T-helper 17 cell (primary cell): Measurements from ENCODE around the gene PRPF6. TPM values are rescaled to one million over a fixed set of nuclear protein-coding genes. Genes with fewer than 3 reads are reported as not detected.

Experiments
- ATAC-seq: fragments of 150-1000 bp; cut with Tn5 transposase; 2 replicates; pipeline ENCODE4 v1.10.0; 2021; ENCODE audit warnings: mild to moderate bottlenecking, moderate library complexity
- DNase-seq, 3 donors: peaks; one replicate each; pipeline versions ENCODE4 v3.0.0 to v3.0.0-alpha.2; 2020 to 2021
- H3K9me3 ChIP-seq: one replicate; pipeline ENCODE4 v1.7.0; 2013; ENCODE audit warnings: low read length, mild to moderate bottlenecking; ENCODE audit not compliant: control insufficient read depth, poor library complexity, severe bottlenecking
- H3K27ac Mint-ChIP-seq: one replicate; pipeline ENCODE4 v1.8.0; 2022; ENCODE audit warnings: mild to moderate bottlenecking, moderate library complexity, mixed read lengths
- H3K27me3 Mint-ChIP-seq: one replicate; pipeline ENCODE4 v1.8.0; 2022; ENCODE audit warnings: mixed read lengths
- H3K36me3 Mint-ChIP-seq: one replicate; pipeline ENCODE4 v1.8.0; 2022; ENCODE audit warnings: low read depth, mixed read lengths
- H3K4me1 Mint-ChIP-seq: one replicate; pipeline ENCODE4 v1.8.0; 2022; ENCODE audit warnings: mild to moderate bottlenecking, mixed read lengths
- H3K4me3 Mint-ChIP-seq: one replicate; pipeline ENCODE4 v1.8.0; 2022; ENCODE audit warnings: mild to moderate bottlenecking, moderate library complexity, mixed read lengths
- total RNA-seq, 4 donors: library from RNA in 2 of 4; stranded (reverse) in 2 of 4; gene quantifications; one replicate each; pipeline ENCODE4 v1.2.3 and lab custom pipeline; 2022 to 2026

PRPF6 gene
- total RNA-seq, 2 donors from 2014 or later: 63.8 to 64.9 TPM

- ATAC-seq: no peak
- peaks cover 36% of the 10 kb centered on the region for H3K4me1 Mint-ChIP-seq
- H3K36me3 Mint-ChIP-seq: no peaks in the 10 kb centered on the region
- no peaks in the 10 kb centered on the region for H3K27me3 Mint-ChIP-seq
- peak overlapping the region; percentile 84 for H3K4me3 Mint-ChIP-seq
- no peaks in the 10 kb centered on the region for H3K9me3 ChIP-seq
- H3K27ac Mint-ChIP-seq: peak overlapping the region; percentile 91
- DNase-seq: no peak
These were observed 56.7 kb downstream of the PRPF6 start for GRCh38 chr20:64037498-64038213.

DNA sequence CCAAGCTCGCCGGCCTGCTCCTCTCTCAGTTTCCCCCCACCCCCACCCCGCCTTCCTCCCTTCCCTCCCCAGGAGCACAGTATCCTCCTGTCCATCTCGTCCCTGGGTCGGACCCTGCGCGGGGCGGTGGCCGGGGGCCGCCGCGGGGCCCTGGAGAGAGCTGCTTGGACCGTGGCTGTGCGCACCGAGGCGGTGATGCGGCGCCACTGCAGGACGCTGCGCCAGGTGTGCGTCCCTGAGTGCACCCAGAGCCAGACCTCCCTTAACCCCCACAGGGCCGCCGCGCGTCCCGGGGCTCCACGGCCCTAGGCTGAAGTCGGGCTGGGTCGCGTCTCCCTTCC, 57.3 kb downstream of the PRPF6 start:
- Mint-ChIP-seq H3K4me3 (peak overlapping the region; percentile 84), H3K27ac (no peak overlapping the region), H3K27me3 (no peaks in the 10 kb centered on the region), H3K36me3 (no peaks in the 10 kb centered on the region), H3K4me1 (peaks cover 36% of the 10 kb centered on the region)
- H3K9me3 ChIP-seq: no peaks in the 10 kb centered on the region
- ATAC-seq: peak; percentile 22
- DNase-seq: no peak

GRCh38 chr20:64038565-64039292, 57.8 kb downstream of the PRPF6 start:
- H3K36me3 Mint-ChIP-seq: no peaks in the 10 kb centered on the region
- DNase-seq (peak; percentile 67 to 73 (median 69)), ATAC-seq (peak; percentile 64)
- H3K27me3 Mint-ChIP-seq: no peaks in the 10 kb centered on the region
- H3K9me3 ChIP-seq: no peaks in the 10 kb centered on the region
- peaks cover 34% of the 10 kb centered on the region for H3K4me1 Mint-ChIP-seq
- peak overlapping the region; percentile 84 for H3K4me3 Mint-ChIP-seq
- peak overlapping the region; percentile 76 for H3K27ac Mint-ChIP-seq

DNA sequence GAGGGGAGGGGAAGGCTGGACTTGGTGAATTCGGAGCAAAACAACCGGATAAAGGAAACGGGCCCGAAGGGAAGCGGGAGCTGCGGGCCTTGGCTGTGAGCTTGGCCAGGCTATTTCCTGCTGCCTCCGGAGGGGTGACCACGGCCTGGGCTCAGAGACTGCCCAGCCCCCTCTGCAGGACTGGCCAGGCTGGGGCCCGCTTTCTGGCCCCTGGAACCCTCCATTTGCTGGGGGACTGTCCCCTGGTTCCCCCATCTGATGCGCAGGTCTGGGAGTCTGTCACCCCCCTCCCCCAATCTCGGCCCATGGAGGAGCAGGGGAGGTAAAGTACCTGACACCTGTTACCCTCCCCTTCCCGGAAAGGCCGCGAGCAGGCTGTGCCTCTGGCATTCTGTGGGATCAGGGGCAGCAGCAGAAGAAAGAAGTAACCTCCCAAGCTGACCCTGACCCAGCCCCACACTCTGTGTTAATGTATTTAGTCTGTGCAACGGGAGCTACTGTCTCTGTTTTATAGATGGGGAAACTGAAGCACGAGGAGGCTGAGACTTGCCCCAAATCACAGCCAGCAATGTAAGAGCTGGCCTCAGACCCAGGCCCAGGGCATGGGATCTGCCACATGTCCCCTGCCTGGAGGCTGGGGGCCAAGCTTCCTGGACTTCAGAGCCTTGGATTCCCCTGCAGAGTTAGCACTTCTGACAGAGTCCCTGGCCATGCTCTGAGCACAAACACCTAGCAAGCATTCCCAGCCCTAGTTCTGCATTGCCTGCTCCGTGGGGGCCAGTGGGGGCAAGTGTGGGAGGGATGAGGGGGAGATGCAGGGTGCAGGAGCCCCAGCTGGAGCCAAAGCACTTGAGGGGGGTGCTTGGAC, 58.6 kb downstream of the PRPF6 start:
- ATAC-seq: no peak
- no peak for DNase-seq
- peak overlapping the region; percentile 76 for H3K27ac Mint-ChIP-seq
- peak overlapping the region; percentile 84 for H3K4me3 Mint-ChIP-seq
- H3K4me1 Mint-ChIP-seq: peaks cover 28% of the 10 kb centered on the region
- H3K27me3 Mint-ChIP-seq: no peaks in the 10 kb centered on the region
- H3K9me3 ChIP-seq: no peaks in the 10 kb centered on the region
- no peaks in the 10 kb centered on the region for H3K36me3 Mint-ChIP-seq

DNA sequence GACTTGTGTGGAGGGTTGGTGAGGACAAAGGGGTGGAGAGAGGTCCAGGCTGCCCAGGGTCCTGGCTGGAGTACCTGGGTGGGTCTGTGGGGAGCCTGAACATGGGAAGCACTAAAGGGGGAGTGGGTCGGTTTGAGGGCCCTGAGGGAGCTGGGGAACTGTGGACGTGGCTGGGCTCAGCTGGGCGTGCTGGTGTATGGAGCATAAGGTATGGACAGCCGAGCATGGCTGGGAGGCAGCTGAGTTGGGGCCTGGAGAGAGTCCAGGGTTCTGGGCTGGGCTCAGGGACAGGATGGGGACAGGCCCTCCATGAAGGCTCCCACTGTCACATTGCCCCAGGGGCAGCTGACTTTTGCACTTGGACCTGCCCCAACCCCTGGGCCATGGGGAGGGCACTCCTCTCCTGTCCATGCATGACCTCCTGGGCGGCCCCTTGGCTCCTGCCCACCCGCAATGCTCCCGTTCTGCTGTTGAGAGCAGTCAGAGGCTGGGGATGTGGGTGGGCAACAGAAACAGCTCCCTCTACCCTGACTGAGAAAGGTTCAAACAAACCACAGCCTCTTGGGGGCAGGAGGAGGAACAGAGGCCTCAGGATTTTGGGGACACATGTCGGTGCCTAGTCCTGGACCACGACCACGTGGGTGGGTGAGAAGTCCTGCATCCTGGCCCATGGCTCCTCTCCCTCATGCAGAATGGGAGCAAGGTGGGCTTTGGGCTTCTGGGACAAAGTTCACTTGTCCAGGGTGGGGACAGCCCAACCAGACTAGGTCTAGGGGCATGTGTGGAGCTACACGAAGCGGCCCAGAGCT, 59.5 kb downstream of the PRPF6 start:
- no peaks in the 10 kb centered on the region for H3K36me3 Mint-ChIP-seq
- DNase-seq (no peak), ATAC-seq (no peak)
- H3K4me1 Mint-ChIP-seq: peaks cover 23% of the 10 kb centered on the region
- peak overlapping the region; percentile 84 for H3K4me3 Mint-ChIP-seq
- H3K27me3 Mint-ChIP-seq: no peaks in the 10 kb centered on the region
- no peaks in the 10 kb centered on the region for H3K9me3 ChIP-seq
- peak overlapping the region; percentile 76 for H3K27ac Mint-ChIP-seq

DNA sequence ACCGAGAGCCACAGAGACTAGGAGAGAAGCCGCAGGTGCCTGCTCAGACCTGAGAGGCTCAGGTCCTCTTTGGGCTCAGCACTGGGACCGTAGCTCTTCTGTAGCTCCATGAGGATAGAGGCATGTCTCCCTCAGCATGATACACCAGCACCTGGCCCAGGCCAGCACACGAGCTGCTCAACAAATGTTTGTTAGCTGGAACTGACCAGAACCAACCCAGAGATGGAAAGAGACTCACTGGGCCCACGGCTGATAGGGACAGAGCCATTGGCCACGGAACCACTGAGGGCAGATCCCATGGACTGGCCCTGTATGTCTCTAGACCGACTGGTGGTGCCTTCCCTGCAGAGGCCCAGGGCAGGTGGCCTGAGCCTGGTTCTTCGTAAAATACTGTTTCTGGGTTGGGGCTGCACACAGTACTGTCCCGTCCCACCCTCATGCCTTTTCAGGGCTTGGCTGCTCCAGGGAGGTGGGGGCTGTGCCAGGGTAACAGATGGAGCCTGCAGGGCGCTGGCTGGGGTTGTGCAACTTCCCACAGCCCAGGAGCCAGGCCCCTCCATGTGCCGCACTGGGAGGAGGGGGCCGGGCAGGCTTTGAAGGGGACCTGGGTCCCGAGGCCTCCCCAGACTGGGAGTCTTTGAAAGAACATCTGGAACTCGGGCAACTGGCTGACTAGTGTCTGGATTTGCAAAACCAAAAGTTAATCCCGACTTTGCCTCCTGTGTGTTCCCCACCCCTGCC, 60.3 kb downstream of the PRPF6 start:
- peaks cover 1% of the 10 kb centered on the region for H3K36me3 Mint-ChIP-seq
- DNase-seq (no peak), ATAC-seq (no peak)
- H3K27me3 Mint-ChIP-seq: peaks cover 5% of the 10 kb centered on the region
- H3K4me1 Mint-ChIP-seq: peaks cover 28% of the 10 kb centered on the region
- H3K9me3 ChIP-seq: no peaks in the 10 kb centered on the region
- peak overlapping the region; percentile 76 for H3K27ac Mint-ChIP-seq
- peak overlapping the region; percentile 87 for H3K4me3 Mint-ChIP-seq

GRCh38 chr20:64041781-64042053, 60.8 kb downstream of the PRPF6 start:
- peak overlapping the region; percentile 65 for H3K27ac Mint-ChIP-seq

GRCh38 chr20:64042054-64042781, 61.3 kb downstream of the PRPF6 start:
- DNase-seq: no peak
- H3K4me1 Mint-ChIP-seq: peaks cover 26% of the 10 kb centered on the region
- ATAC-seq: no peak

More at GRCh38 chr20:64041781-64042053, 60.8 kb downstream of the PRPF6 start:
- Mint-ChIP-seq H3K4me3 (peak overlapping the region; percentile 87), H3K27me3 (peaks cover 10% of the 10 kb centered on the region), H3K4me1 (peaks cover 31% of the 10 kb centered on the region), H3K36me3 (peaks cover 2% of the 10 kb centered on the region)
- ATAC-seq: no peak
- no peak for DNase-seq
- H3K9me3 ChIP-seq: no peaks in the 10 kb centered on the region

GRCh38 chr20:64043768-64044167, 62.8 kb downstream of the PRPF6 start:
- Mint-ChIP-seq H3K4me3 (peak overlapping the region; percentile 58), H3K27ac (peak overlapping the region; percentile 54), H3K36me3 (peaks cover 2% of the 10 kb centered on the region), H3K27me3 (peaks cover 19% of the 10 kb centered on the region), H3K4me1 (peaks cover 22% of the 10 kb centered on the region)
- DNase-seq (no peak), ATAC-seq (no peak)
- H3K9me3 ChIP-seq: no peaks in the 10 kb centered on the region

More at GRCh38 chr20:64042054-64042781, 61.3 kb downstream of the PRPF6 start:
- peak overlapping the region; percentile 65 for H3K27ac Mint-ChIP-seq
- H3K27me3 Mint-ChIP-seq: peaks cover 12% of the 10 kb centered on the region
- H3K4me3 Mint-ChIP-seq: peak overlapping the region; percentile 87
- H3K9me3 ChIP-seq: no peaks in the 10 kb centered on the region
- peaks cover 2% of the 10 kb centered on the region for H3K36me3 Mint-ChIP-seq

DNA sequence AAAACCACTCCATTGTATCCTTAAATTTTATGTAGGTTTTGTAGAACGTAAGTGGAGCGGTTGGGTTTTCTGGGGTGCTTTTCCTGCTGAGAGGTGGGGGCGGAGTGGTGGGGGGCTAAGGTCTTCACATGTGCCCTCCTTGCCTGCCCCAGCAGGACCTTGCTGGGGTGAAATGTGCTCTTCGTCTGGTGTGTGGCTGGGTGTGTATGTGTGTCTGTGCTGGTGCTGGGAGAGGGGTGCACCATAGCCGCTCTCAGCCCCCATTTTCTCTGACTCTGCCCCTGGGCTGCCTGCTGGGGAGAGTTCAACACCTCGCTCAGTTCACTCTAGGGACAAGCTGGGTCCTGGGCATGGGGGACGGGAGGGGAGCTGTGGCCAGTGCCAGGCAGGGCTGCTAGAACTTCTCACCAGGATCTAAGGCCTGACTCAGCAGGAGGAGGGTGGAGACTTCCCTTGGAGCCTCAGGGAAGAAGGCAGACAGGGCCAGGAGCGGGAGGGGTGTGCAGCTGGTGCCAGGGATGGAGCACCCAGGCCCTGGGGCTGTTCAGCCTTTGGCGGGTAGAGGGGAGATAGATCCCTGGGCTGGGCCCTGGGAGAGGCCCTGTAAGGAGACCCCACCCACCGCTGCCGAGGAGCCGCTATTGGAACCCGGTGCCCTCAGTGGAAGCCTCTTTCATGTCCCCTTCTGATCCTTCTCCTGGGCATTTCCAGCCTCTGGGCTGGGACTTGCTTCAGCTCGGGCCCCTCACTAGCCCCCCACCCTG, 63.7 kb downstream of the PRPF6 start:
- peaks cover 22% of the 10 kb centered on the region for H3K4me1 Mint-ChIP-seq
- H3K4me3 Mint-ChIP-seq: no peak overlapping the region
- no peaks in the 10 kb centered on the region for H3K9me3 ChIP-seq
- peaks cover 2% of the 10 kb centered on the region for H3K36me3 Mint-ChIP-seq
- DNase-seq (no peak), ATAC-seq (no peak)
- H3K27me3 Mint-ChIP-seq: peaks cover 19% of the 10 kb centered on the region
- H3K27ac Mint-ChIP-seq: no peak overlapping the region

DNA sequence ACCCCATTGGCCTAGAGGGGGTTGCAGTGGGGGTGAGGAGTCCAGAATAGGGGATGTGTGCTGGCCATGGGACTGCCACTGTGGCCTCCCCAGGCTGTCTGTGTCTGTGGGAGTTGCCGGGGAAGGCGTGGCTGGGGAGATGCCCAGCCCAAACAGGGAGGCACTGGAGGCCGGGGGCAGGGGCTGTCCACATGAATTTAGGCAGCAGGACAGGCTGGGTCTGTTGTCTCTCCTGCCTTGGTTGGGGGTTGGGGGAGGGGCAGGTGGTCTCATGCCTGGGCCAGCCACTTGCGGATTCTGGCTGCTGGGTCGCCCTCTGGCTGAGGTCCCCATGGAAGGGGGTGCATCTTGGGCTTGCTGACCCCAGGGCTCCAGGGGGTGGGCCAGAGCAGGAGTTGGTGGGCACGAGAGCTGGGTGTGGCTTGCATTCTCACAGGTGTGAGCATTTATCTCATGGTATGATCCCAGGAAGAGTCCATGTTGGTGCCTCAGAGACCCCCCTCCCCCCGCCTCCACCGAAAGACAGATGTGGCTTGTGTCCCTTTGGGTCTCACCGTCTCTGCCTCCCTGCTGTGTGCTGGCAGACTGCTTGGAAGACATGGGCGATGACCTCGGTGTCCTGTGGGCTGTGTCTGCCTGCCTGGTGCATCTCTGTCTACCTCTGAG, 64.5 kb downstream of the PRPF6 start:
- peaks cover 16% of the 10 kb centered on the region for H3K4me1 Mint-ChIP-seq
- ATAC-seq (no peak), DNase-seq (no peak)
- peak overlapping the region; percentile 25 for H3K4me3 Mint-ChIP-seq
- H3K9me3 ChIP-seq: no peaks in the 10 kb centered on the region
- peaks cover 2% of the 10 kb centered on the region for H3K36me3 Mint-ChIP-seq
- no peak overlapping the region for H3K27ac Mint-ChIP-seq
- H3K27me3 Mint-ChIP-seq: peaks cover 19% of the 10 kb centered on the region
